Neural cell (in vitro differentiated cells): ENCODE data around the gene HMCN2.

Experiments used
- EP300 ChIP-seq: fragments of 450-650 bp; conservative IDR thresholded peaks from 2 replicates; pipeline ENCODE4 v1.6.1; 2014; ENCODE audit warnings: antibody characterized with exemption, mild to moderate bottlenecking, moderate library complexity; ENCODE audit not compliant: poor library complexity, severe bottlenecking
- EZH2 ChIP-seq: fragments of 200-600, 300-800 bp; shearing (Covaris generic), sonication (generic); IDR thresholded peaks from 2 replicates; pipeline ENCODE4 v1.6.1; 2014; ENCODE audit warnings: antibody characterized with exemption, low read length, borderline replicate concordance, mild to moderate bottlenecking; ENCODE audit not compliant: insufficient read depth, poor library complexity, severe bottlenecking
- MXI1 ChIP-seq: fragments of 450-650 bp; conservative IDR thresholded peaks from 2 replicates; pipeline ENCODE4 v1.6.1; 2014; ENCODE audit warnings: antibody characterized with exemption, mild to moderate bottlenecking; ENCODE audit not compliant: poor library complexity, severe bottlenecking
- POLR2AphosphoS5 ChIP-seq: IDR thresholded peaks from 2 replicates; pipeline ENCODE4 v1.6.1; 2012
- RAD21 ChIP-seq: fragments of 450-650 bp; conservative IDR thresholded peaks from 2 replicates; pipeline ENCODE4 v1.6.1; 2014; ENCODE audit warnings: antibody characterized with exemption, mild to moderate bottlenecking, moderate library complexity
- REST ChIP-seq: IDR thresholded peaks from 2 replicates; pipeline ENCODE4 v1.6.1; 2012; ENCODE audit warnings: borderline replicate concordance
- TAF1 ChIP-seq: IDR thresholded peaks from 2 replicates; pipeline ENCODE4 v1.6.1; 2012; ENCODE audit warnings: low read depth
- TF ChIP-seq, protein P1 (sequence below): fragments of 450-650 bp; IDR thresholded peaks from 2 replicates; pipeline ENCODE4 v1.5.1; 2014; ENCODE audit warnings: antibody characterized with exemption, mild to moderate bottlenecking, moderate library complexity; ENCODE audit not compliant: poor library complexity, severe bottlenecking

- TF ChIP-seq, protein P1, sequence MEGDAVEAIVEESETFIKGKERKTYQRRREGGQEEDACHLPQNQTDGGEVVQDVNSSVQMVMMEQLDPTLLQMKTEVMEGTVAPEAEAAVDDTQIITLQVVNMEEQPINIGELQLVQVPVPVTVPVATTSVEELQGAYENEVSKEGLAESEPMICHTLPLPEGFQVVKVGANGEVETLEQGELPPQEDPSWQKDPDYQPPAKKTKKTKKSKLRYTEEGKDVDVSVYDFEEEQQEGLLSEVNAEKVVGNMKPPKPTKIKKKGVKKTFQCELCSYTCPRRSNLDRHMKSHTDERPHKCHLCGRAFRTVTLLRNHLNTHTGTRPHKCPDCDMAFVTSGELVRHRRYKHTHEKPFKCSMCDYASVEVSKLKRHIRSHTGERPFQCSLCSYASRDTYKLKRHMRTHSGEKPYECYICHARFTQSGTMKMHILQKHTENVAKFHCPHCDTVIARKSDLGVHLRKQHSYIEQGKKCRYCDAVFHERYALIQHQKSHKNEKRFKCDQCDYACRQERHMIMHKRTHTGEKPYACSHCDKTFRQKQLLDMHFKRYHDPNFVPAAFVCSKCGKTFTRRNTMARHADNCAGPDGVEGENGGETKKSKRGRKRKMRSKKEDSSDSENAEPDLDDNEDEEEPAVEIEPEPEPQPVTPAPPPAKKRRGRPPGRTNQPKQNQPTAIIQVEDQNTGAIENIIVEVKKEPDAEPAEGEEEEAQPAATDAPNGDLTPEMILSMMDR, result no peak
- no peak for TF ChIP-seq POLR2AphosphoS5
- TF ChIP-seq TAF1, result no peak
- no peak for TF ChIP-seq REST
- no peak for TF ChIP-seq EZH2
- no peak for TF ChIP-seq RAD21
- TF ChIP-seq EP300, result no peak
- TF ChIP-seq MXI1, result no peak
Measured at GRCh38 chr9:130358928-130359327, 93.4 kb downstream of the HMCN2 start.
